Sigmoid colon (tissue), 4 donors: ENCODE data around the gene BTAF1.

Source experiments
- EP300 ChIP-seq, 4 donors: sonication (generic); formaldehyde crosslinking; IDR thresholded peaks; one replicate each; pipeline ENCODE4 v1.6.1; 2017; ENCODE audit warnings: antibody characterized with exemption in 4 of 4
- POLR2AphosphoS5 ChIP-seq, 4 donors: sonication (generic); formaldehyde crosslinking; IDR thresholded peaks; one replicate each; pipeline ENCODE4 v1.6.1; 2017; ENCODE audit warnings: antibody characterized with exemption in 4 of 4
- TF ChIP-seq, protein P1 (sequence below), 4 experiments: fragments of 450-650 bp in 3 of 4; fragments of 200-600 bp in 1 of 4; IDR thresholded peaks; one replicate each; pipeline ENCODE4 v1.5.1; 2016 to 2019; ENCODE audit warnings: antibody characterized with exemption in 4 of 4, mild to moderate bottlenecking in 3 of 4, moderate library complexity in 2 of 4

DNA sequence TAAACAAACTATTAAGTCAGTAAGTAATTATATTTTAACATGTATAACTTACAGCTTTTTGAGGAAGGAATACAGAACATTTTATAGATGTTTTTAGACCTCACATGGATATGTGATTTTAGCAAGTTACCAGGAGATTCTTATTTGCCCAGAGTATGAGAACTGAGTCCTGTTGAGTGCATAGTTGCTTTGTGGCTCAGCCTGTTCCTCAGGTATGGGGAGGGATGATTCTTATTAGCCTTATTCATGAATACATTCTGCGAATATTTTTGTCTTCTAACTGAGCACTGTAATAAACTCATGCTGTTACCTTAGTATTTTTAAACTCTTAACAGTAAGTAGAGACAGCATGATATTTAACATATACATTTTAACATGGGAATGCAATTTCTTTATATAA, 17.9 kb downstream of the BTAF1 start:
- TF ChIP-seq, protein P1, sequence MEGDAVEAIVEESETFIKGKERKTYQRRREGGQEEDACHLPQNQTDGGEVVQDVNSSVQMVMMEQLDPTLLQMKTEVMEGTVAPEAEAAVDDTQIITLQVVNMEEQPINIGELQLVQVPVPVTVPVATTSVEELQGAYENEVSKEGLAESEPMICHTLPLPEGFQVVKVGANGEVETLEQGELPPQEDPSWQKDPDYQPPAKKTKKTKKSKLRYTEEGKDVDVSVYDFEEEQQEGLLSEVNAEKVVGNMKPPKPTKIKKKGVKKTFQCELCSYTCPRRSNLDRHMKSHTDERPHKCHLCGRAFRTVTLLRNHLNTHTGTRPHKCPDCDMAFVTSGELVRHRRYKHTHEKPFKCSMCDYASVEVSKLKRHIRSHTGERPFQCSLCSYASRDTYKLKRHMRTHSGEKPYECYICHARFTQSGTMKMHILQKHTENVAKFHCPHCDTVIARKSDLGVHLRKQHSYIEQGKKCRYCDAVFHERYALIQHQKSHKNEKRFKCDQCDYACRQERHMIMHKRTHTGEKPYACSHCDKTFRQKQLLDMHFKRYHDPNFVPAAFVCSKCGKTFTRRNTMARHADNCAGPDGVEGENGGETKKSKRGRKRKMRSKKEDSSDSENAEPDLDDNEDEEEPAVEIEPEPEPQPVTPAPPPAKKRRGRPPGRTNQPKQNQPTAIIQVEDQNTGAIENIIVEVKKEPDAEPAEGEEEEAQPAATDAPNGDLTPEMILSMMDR (IDR thresholded peaks at IDR 0.05): no peak
- TF ChIP-seq POLR2AphosphoS5 (IDR thresholded peaks at IDR 0.05) (no peak), EP300 (IDR thresholded peaks at IDR 0.05) (no peak)
